H1 (cell line): Measurements from ENCODE around the gene TSR3. TPM values are rescaled to one million over a fixed set of nuclear protein-coding genes. Genes with fewer than 3 reads are reported as not detected.

Experiments
- CTCF ChIA-PET: fragments of 300-600 bp; sonication (Branson Sonifier 250); formaldehyde crosslinking; loops from one replicate; lab custom pipeline; 2021; ENCODE audit not compliant: partially characterized antibody; lab: Charles Lee
- POLR2A ChIA-PET: fragments of 300-600 bp; sonication (Branson Sonifier 250); formaldehyde crosslinking; loops from one replicate; lab custom pipeline; 2021; ENCODE audit warnings: inconsistent platforms; ENCODE audit not compliant: partially characterized antibody; lab: Charles Lee
- DNase-seq, 2 experiments: peaks; one replicate each; pipeline versions ENCODE4 v3.0.0 to v3.0.0-alpha.2; 2010 to 2022; ENCODE audit warnings: low spot score in 2 of 2, low read depth in 1 of 2, mixed read lengths in 1 of 2
- FAIRE-seq: peaks from 2 replicates; lab custom pipeline; 2011; peaks lifted over from hg19 to GRCh38; lab: Jason Lieb, UNC
- H2AFZ ChIP-seq: 2 replicates; pipeline ENCODE4 v1.8.1; 2012; ENCODE audit warnings: low read length, inconsistent platforms
- H2AK5ac ChIP-seq: 2 replicates; pipeline ENCODE4 v1.6.1; 2013; ENCODE audit warnings: low read depth, low read length
- H2BK120ac ChIP-seq: replicated peaks from 2 replicates; pipeline ENCODE3; 2013; ENCODE audit warnings: low read depth, low read length, inconsistent platforms
- H2BK12ac ChIP-seq: 2 replicates; pipeline ENCODE4 v1.6.1; 2013; ENCODE audit warnings: low read depth, low read length
- H2BK15ac ChIP-seq: 2 replicates; pipeline ENCODE4 v1.6.1; 2013; ENCODE audit warnings: low read length
- H2BK20ac ChIP-seq: 2 replicates; pipeline ENCODE4 v1.6.1; 2013; ENCODE audit warnings: low read length
- H2BK5ac ChIP-seq: 2 replicates; pipeline ENCODE4 v1.6.1; 2013; ENCODE audit warnings: low read depth, low read length
- H3K14ac ChIP-seq: 2 replicates; pipeline ENCODE4 v1.6.1; 2013; ENCODE audit warnings: inconsistent platforms; ENCODE audit not compliant: insufficient read length
- H3K18ac ChIP-seq: 2 replicates; pipeline ENCODE4 v1.6.1; 2013; ENCODE audit warnings: low read length; ENCODE audit errors: extremely low read depth
- H3K23ac ChIP-seq: 2 replicates; pipeline ENCODE4 v1.6.1; 2013; ENCODE audit warnings: inconsistent platforms; ENCODE audit not compliant: insufficient read length
- H3K23me2 ChIP-seq: 2 replicates; pipeline ENCODE4 v1.6.1; 2013; ENCODE audit warnings: low read depth, low read length
- H3K27ac ChIP-seq: 2 replicates; pipeline ENCODE4 v1.6.1; 2011; ENCODE audit warnings: low read depth, low read length, inconsistent platforms
- H3K27me3 ChIP-seq, 4 experiments: replicated peaks in 1 of 4; 1 replicate in 1 of 4; 2 replicates in 3 of 4; pipeline versions ENCODE4 v1.6.1 to v1.8.1; 2011 to 2013; ENCODE audit warnings: low read length in 3 of 4, mild to moderate bottlenecking in 3 of 4, inconsistent platforms in 2 of 4, mixed read lengths in 2 of 4, moderate library complexity in 1 of 4; ENCODE audit not compliant: control insufficient read depth in 3 of 4, insufficient read depth in 3 of 4; ENCODE audit errors: extremely low read depth in 1 of 4
- H3K36me3 ChIP-seq, 4 experiments: 2 replicates each; pipeline versions ENCODE4 v1.6.1 to v1.8.1; 2011 to 2013; ENCODE audit warnings: mild to moderate bottlenecking in 4 of 4, low read length in 3 of 4, moderate library complexity in 2 of 4, control low read depth in 1 of 4, inconsistent platforms in 1 of 4; ENCODE audit not compliant: insufficient read depth in 4 of 4, control insufficient read depth in 2 of 4
- H3K4ac ChIP-seq: replicated peaks from 2 replicates; pipeline ENCODE3; 2013; ENCODE audit warnings: low read length, low read depth, mixed read lengths, inconsistent platforms; ENCODE audit not compliant: insufficient read length
- H3K4me1 ChIP-seq, 4 experiments: replicated peaks in 1 of 4; 1 replicate in 1 of 4; 2 replicates in 3 of 4; pipeline versions ENCODE4 v1.6.1 to v1.8.1; 2011 to 2013; ENCODE audit warnings: low read length in 3 of 4, inconsistent platforms in 2 of 4, mixed read lengths in 1 of 4; ENCODE audit not compliant: insufficient read depth in 4 of 4, control insufficient read depth in 3 of 4
- H3K4me2 ChIP-seq, 2 experiments: 2 replicates each; pipeline versions ENCODE4 v1.6.1 to v1.8.1; 2011 to 2013; ENCODE audit warnings: low read depth in 2 of 2, low read length in 2 of 2, control low read depth in 1 of 2, inconsistent platforms in 1 of 2, mild to moderate bottlenecking in 1 of 2; ENCODE audit not compliant: insufficient read depth in 1 of 2
- H3K4me3 ChIP-seq, 4 experiments: fragments of 200-600, 300-600 bp in 1 of 4; sonication (generic), shearing (Covaris generic), sonication (Bioruptor Twin) in 1 of 4; 2 replicates each; pipeline versions ENCODE4 v1.5.1 to v1.8.1; 2011 to 2016; ENCODE audit warnings: low read length in 4 of 4, low read depth in 3 of 4, control low read depth in 2 of 4, inconsistent platforms in 2 of 4, mild to moderate bottlenecking in 2 of 4, mixed read lengths in 1 of 4, moderate library complexity in 1 of 4; ENCODE audit not compliant: insufficient read depth in 2 of 4; ENCODE audit errors: extremely low read depth in 1 of 4
- H3K56ac ChIP-seq: replicated peaks from 2 replicates; pipeline ENCODE3; 2013; ENCODE audit warnings: low read depth, mild to moderate bottlenecking, mixed read lengths, low read length, inconsistent platforms; ENCODE audit not compliant: insufficient read length
- H3K79me1 ChIP-seq: 2 replicates; pipeline ENCODE4 v1.6.1; 2013; ENCODE audit warnings: low read depth, low read length, control low read depth
- H3K79me2 ChIP-seq, 2 experiments: 2 replicates each; pipeline versions ENCODE4 v1.6.1 to v1.8.1; 2012 to 2013; ENCODE audit warnings: low read length in 2 of 2, mild to moderate bottlenecking in 2 of 2, inconsistent platforms in 1 of 2; ENCODE audit not compliant: insufficient read depth in 2 of 2, control insufficient read depth in 1 of 2
- H3K9ac ChIP-seq, 4 experiments: replicated peaks in 1 of 4; 1 replicate in 1 of 4; 2 replicates in 3 of 4; pipeline versions ENCODE4 v1.6.1 to v1.8.1; 2011 to 2013; ENCODE audit warnings: low read depth in 3 of 4, low read length in 3 of 4, control low read depth in 2 of 4, mild to moderate bottlenecking in 2 of 4, moderate library complexity in 2 of 4, inconsistent platforms in 1 of 4; ENCODE audit errors: extremely low read depth in 1 of 4
- H3K9me3 ChIP-seq, 2 experiments: 2 replicates each; pipeline versions ENCODE4 v1.6.1 to v1.8.1; 2012 to 2013; ENCODE audit warnings: mild to moderate bottlenecking in 2 of 2, moderate library complexity in 2 of 2, control low read depth in 1 of 2, inconsistent platforms in 1 of 2, low read depth in 1 of 2, low read length in 1 of 2, mixed read lengths in 1 of 2; ENCODE audit not compliant: insufficient read depth in 2 of 2
- H4K20me1 ChIP-seq, 2 experiments: replicated peaks in 1 of 2; 2 replicates each; pipeline versions ENCODE3 to v1.8.1; 2011 to 2013; ENCODE audit warnings: inconsistent platforms in 2 of 2, low read length in 2 of 2, mild to moderate bottlenecking in 1 of 2; ENCODE audit not compliant: insufficient read depth in 2 of 2, control insufficient read depth in 1 of 2
- H4K5ac ChIP-seq: 2 replicates; pipeline ENCODE4 v1.6.1; 2013; ENCODE audit warnings: low read length, low read depth, mixed read lengths, inconsistent platforms; ENCODE audit not compliant: insufficient read length
- H4K8ac ChIP-seq: 2 replicates; pipeline ENCODE4 v1.8.0; 2013; ENCODE audit warnings: mild to moderate bottlenecking, moderate library complexity, low read length, inconsistent platforms; ENCODE audit not compliant: insufficient read depth; ENCODE audit errors: extremely low read depth
- H4K91ac ChIP-seq: replicated peaks from 2 replicates; pipeline ENCODE3; 2013; ENCODE audit warnings: low read length, mixed read lengths, inconsistent platforms; ENCODE audit not compliant: insufficient read length
- BRCA1 ChIP-seq: IDR thresholded peaks from 2 replicates; pipeline ENCODE4 v1.6.1; 2012; ENCODE audit warnings: low read depth, low read length, improper control_type of control experiment
- CHD1 ChIP-seq: IDR thresholded peaks from 2 replicates; pipeline ENCODE4 v1.6.1; 2012; ENCODE audit warnings: low read depth, low read length, improper control_type of control experiment
- EZH2 ChIP-seq: fragments of 200-600 bp; sonication (generic); IDR thresholded peaks from 2 replicates; pipeline ENCODE4 v1.7.1; 2012; ENCODE audit warnings: low read depth, mild to moderate bottlenecking, moderate library complexity, low read length, inconsistent platforms; ENCODE audit not compliant: severe bottlenecking
- HDAC2 ChIP-seq, 2 experiments: fragments of 300-600 bp in 1 of 2; sonication (generic) in 1 of 2; IDR thresholded peaks; 2 replicates each; pipeline ENCODE4 v1.6.1; 2011 to 2012; ENCODE audit warnings: low read depth in 2 of 2, low read length in 2 of 2, mild to moderate bottlenecking in 2 of 2, moderate library complexity in 2 of 2, borderline replicate concordance in 1 of 2, inconsistent platforms in 1 of 2
- POU5F1 ChIP-seq: IDR thresholded peaks from 2 replicates; pipeline ENCODE4 v1.6.1; 2011; ENCODE audit warnings: low read depth, mild to moderate bottlenecking, low read length, moderate library complexity
- RFX5 ChIP-seq: IDR thresholded peaks from 2 replicates; pipeline ENCODE4 v1.6.1; 2011; ENCODE audit warnings: low read depth, low read length, improper control_type of control experiment, borderline replicate concordance
- SAP30 ChIP-seq: fragments of 300-600 bp; sonication (generic); IDR thresholded peaks from 2 replicates; pipeline ENCODE4 v1.7.1; 2012; ENCODE audit warnings: low read length, moderate library complexity, mild to moderate bottlenecking, inconsistent platforms; ENCODE audit not compliant: insufficient read depth, insufficient replicate concordance
- TBP ChIP-seq: IDR thresholded peaks from 2 replicates; pipeline ENCODE4 v1.6.1; 2011; ENCODE audit warnings: low read depth, low read length, improper control_type of control experiment
- WGBS, 2 experiments: shearing (Covaris generic) in 1 of 2; methylation state at CpG; one replicate each; pipeline versions ENCODE4 v1.1.6 to v1.1.7; 2013 to 2015; ENCODE audit warnings: low lambda C conversion rate in 2 of 2, mixed read lengths in 2 of 2, inconsistent platforms in 1 of 2, low coverage in 1 of 2, missing lambda C conversion rate in 1 of 2; ENCODE audit not compliant: insufficient replicate concordance in 2 of 2, insufficient coverage in 1 of 2, insufficient read length in 1 of 2; ENCODE audit errors: extremely low coverage in 1 of 2, missing lambda C conversion rate in 1 of 2; 5-methylcytosine and 5-hydroxymethylcytosine counted together
- polyA plus RNA-seq, 7 experiments: library from polyadenylated mRNA; depleted of rRNA in 3 of 7; stranded (reverse) in 5 of 7; unstranded in 2 of 7; fragments of >200 nt in 5 of 7; fragments of 200-250 nt in 2 of 7; gene quantifications; 1 replicate in 5 of 7; 2 replicates in 1 of 7; 4 replicates in 1 of 7; pipeline versions ENCODE4 v1.2.1 to v1.2.3, GENCODE V29; 2011 to 2013; ENCODE audit warnings: missing spikeins in 2 of 7, mixed read lengths in 2 of 7
- total RNA-seq: library from RNA; stranded (reverse); fragmentation: NEBNext Ultra II Directional; extraction: Animal tissue kit (Norgen Biotek cat#: 25700); gene quantifications from 2 replicates; pipeline ENCODE4 v1.2.1, GENCODE V29; 2021

The TSR3 gene
- total and polyA plus RNA-seq, 2 of the 8 experiments (the other 6 are each of a cell fraction or from before 2014, with no cell fraction given) = 43.1 to 52.3 TPM

- CTCF ChIA-PET = interaction anchor here (1.2 to 2.9 kb wide), 5 partner anchors 9 to 233 kb away, joined by 3 to 7 read pairs (median 4); no protein-coding TSS in a partner anchor
- POLR2A ChIA-PET = interaction anchor here (1.0 kb wide), 1 partner anchor 9 kb away, joined by 3 read pairs; no protein-coding TSS in a partner anchor
- peaks cover 3% of the 10 kb centered on the region; the same call in 1 of the 2 replicates for H3K79me1 ChIP-seq
Observed at GRCh38 chr16:1306334-1306733, 45.3 kb downstream of the TSR3 start.

More at GRCh38 chr16:1306334-1306733, 45.3 kb downstream of the TSR3 start:
- Histone ChIP-seq H3K27ac (no peak overlapping the region), H2BK12ac (no peak overlapping the region), H2BK15ac (no peak overlapping the region), H3K9ac (no peak overlapping the region), H2BK120ac (no peak overlapping the region), H4K91ac (no peak overlapping the region), H4K5ac (no peak overlapping the region), H3K56ac (no peak overlapping the region), H2AK5ac (no peak overlapping the region), H3K4me2 (no peak overlapping the region), H3K23ac (no peak overlapping the region), H3K79me2 (peaks cover 15 to 18% of the 10 kb centered on the region in 2 experiments), H3K14ac (no peak overlapping the region), H3K4me3 (no peak overlapping the region), H3K4ac (no peak overlapping the region)
- no peak for DNase-seq
- WGBS, 2 experiments = 76% methylated on average over 4 of the region's 4 CpGs; no CpG with 5 or more reads in 1 of the 2 experiments
- no peak for TF ChIP-seq HDAC2 (IDR thresholded peaks at IDR 0.05; ENCODE audit: borderline replicate concordance in 1 of 2, low read depth in 2 of 2, low read length in 2 of 2)
- TF ChIP-seq RFX5 = no peak
- no peak for TF ChIP-seq TBP
- TF ChIP-seq SAP30 = no peak
- TF ChIP-seq CHD1 = no peak
- no peak for TF ChIP-seq POU5F1
- TF ChIP-seq EZH2 = no peak
- TF ChIP-seq BRCA1 = no peak
- TF ChIP-seq, all 59 proteins: peak for 0
- Histone ChIP-seq H3K9me3 (no peaks in the 10 kb centered on the region), H3K18ac (no peak overlapping the region), H2BK5ac (no peak overlapping the region), H4K8ac (no peak overlapping the region; the same call in 1 of the 2 replicates), H3K27me3 (no peaks in the 10 kb centered on the region), H2AFZ (no peak overlapping the region), H4K20me1 (peaks cover 12 to 13% of the 10 kb centered on the region in 2 experiments), H3K23me2 (peaks cover 22% of the 10 kb centered on the region), H3K36me3 (no peaks in the 10 kb centered on the region), H3K4me1 (peaks cover 0 to 18% (median 11%) of the 10 kb centered on the region in 4 experiments; a peak in 6 of 7 replicates), H2BK20ac (no peak overlapping the region)
- no peak for FAIRE-seq
